Activated CD8-positive, alpha-beta memory T cell treated with anti-CD3 and anti-CD28 coated beads, Interleukin-2, amount 50 U/mL, for 1 hour (primary cell): Measurements from ENCODE around the gene NEUROD2.

Experiments
- DNase-seq: peaks from one replicate; pipeline ENCODE4 v3.0.0-alpha.2; 2020; ENCODE audit errors: extremely low read depth

NEUROD2 gene

DNA sequence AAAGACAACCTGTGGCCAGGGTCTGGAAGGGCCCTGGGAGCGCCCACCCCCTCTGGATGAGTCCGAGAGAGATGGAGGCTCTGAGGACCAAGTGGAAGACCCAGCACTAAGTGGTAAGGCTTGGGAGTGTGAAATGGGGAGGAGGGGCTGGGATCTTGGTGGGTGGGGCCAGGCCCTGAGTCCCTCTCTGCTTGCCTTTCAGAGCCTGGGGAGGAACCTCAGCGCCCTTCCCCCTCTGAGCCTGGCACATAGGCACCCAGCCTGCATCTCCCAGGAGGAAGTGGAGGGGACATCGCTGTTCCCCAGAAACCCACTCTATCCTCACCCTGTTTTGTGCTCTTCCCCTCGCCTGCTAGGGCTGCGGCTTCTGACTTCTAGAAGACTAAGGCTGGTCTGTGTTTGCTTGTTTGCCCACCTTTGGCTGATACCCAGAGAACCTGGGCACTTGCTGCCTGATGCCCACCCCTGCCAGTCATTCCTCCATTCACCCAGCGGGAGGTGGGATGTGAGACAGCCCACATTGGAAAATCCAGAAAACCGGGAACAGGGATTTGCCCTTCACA is 28.0 kb upstream of the NEUROD2 start:
- no peak for DNase-seq

DNA sequence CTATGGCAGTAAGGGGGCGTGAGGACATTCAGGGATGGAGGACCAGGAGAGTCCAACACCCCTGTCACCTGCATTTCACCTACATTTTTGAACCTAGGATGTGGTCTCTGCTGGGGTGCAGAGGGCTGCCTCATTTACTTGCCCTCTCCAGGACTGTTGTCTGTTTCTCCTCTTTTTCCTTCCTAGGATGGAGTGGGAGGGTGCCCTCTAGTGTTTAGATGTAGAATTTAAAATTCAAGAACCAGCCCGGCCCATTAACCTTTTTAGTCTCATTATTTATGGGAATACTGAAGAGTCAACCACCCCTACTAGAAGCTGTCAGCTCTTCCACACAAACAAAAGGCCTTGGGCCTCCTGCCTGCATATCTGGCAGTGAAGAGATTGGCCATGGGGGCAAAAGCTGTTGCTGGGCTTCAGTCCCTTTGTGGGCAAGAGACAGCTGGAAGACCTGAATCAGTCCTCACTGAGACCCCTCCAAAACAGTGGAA is 26.7 kb upstream of the NEUROD2 start:
- no peak for DNase-seq

DNA sequence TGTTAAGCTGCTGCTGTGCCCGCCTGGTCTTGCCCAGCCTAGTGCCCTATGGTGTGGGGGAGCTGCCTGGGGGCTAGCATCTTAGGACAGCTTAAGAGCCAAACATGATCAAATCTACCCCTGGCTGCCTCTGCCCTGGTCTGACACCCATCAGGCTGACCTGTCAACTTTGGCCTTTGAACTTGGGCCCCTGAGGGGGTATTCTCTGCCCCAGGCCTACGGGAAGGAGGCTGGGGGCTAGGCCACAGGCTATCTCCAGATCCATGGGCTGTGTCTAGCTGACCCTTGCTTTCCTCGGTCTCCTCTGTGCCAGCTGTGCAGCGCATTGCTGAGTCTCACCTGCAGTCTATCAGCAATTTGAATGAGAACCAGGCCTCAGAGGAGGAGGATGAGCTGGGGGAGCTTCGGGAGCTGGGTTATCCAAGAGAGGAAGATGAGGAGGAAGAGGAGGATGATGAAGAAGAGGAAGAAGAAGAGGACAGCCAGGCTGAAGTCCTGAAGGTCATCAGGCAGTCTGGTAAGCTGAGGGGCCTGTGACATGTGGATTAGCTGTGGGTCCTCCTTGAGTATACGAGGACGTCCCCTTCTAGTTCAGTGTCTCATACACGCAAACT is 26.0 kb upstream of the NEUROD2 start:
- DNase-seq = no peak

DNA sequence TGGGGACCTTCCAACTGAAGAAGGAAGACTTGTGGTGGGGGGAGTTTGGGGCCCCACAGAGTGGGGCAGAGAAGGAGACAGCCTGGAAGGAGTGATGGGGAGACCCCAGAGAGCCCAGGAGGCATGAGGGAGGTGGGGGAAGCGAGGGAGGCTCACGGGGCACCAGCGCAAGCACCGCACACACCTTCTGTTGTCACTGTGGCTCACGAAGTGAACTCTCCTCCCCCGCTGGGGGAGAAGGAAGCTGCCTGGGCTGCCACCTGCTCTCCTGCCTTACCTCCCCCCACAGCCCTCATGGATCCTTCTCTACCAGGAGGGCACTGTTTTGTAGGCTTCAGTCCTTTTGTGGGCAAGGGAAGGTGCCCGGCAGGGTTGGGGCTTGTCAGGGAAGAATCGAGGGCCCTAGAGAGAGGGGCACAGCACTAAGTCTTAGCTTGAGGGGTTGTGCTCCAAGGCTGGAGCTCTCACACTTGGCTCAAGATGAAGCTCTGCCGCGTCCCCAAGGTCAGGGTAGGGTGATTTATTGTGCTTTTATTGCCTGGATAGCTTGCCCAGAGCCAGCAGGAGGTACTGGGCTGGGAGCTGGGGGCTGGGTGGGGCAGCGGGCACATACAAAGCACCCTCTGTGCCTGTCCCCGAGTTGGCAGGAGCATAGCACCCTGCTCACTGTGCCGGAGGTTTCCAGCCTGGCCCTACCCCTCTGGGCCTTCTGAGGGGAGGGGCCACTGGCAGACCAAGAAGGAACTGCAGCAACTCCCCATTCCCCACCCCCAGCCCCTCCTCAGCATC is 24.6 kb upstream of the NEUROD2 start:
- DNase-seq = no peak

DNA sequence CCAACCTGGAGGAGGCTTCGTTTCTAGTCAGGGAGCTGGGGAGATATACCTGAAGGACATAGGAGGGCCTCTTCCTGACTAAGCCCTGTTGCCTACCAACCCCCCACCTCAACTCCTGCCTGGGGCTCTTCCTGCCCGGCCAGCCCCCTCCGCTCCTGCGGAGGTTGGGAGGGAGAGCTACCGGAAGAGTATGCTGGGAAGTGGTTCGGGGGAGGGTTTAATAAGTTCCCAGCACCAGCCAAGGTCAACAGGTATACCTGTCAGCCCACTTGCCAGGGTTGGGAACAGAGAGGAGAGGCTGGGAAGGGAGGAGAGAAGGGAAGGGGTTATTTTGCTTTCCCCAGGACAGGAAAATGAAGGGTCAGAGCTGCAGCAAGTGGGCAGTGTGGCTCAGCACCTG is 23.7 kb upstream of the NEUROD2 start:
- no peak for DNase-seq

DNA sequence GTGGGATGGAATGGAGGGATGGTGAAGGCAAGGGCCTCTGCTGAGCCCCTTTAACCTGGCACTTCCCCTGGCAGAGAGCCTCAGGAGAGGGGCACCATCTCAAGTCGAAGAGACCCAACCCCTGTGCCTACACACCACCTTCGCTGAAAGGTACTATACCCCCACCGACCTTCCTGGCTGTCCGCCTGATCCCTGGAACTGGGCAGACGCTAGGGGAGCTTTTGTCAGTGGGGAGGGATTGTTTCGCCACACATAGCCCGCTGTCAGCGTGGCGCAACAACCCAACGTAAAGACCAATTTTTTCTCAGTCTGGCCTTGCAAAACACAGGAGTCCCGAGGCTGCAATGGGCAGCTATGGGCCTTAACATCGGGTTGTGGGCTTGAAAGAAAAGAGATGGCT is 22.2 kb upstream of the NEUROD2 start:
- no peak for DNase-seq

DNA sequence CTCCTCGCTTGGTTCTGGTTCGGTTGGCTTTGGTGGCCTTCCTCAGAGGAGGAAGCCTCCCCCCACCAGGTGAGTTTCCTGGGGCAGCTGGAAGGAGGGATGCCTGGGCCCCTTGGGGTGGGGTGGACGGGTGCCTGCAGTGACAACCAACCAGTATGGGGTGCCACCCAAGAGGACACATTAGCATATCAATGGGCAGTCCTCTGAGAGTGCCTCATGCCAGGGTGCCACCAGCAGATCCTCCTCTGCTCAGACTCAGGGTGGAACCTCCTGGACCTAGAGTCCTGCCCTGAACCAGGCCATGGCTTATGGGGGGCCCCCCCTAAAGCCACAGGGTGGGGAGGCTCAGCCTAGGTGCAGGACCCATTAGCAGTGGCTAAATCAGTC is 21.8 kb upstream of the NEUROD2 start:
- DNase-seq = no peak

DNA sequence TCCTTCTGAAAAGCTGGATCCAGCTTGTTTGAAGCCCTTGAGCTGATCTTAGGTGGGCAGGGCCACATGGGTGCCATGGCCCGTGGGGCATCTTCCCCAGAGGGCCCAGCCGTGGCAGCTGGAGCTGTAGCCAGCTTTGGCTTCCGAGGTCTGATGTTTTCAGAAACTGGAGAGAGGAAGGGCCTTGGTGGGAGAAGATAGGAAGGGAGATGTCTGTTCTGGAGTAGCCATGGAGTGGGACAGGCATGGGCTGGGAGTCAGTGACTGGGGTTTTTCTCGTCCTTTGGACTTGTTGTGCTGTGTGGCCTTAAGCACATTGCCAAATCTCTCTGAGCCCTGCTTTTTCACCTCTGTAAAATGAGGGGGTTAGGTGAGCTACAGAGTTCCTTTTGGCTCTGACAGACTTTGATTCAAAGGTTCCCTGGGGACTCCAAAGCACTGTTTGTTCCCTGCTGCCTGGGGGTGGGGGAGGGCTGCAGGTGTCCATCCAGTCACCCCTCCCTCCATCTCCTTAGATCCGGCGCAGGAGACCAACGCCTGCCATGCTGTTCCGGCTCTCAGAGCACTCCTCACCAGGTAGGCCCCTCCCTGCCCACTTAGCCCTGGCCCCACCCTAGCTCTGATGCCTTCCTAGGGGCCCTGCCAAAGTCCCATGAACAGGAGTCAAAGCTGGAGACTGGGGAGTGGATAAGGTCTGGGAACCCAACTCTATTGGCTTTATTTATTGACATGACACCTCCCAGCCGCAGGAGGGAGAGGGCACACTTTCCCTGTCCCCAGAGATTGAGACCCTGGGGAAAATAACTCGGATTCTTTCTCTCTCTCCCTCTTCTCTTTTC is 21.2 kb upstream of the NEUROD2 start:
- no peak for DNase-seq

DNA sequence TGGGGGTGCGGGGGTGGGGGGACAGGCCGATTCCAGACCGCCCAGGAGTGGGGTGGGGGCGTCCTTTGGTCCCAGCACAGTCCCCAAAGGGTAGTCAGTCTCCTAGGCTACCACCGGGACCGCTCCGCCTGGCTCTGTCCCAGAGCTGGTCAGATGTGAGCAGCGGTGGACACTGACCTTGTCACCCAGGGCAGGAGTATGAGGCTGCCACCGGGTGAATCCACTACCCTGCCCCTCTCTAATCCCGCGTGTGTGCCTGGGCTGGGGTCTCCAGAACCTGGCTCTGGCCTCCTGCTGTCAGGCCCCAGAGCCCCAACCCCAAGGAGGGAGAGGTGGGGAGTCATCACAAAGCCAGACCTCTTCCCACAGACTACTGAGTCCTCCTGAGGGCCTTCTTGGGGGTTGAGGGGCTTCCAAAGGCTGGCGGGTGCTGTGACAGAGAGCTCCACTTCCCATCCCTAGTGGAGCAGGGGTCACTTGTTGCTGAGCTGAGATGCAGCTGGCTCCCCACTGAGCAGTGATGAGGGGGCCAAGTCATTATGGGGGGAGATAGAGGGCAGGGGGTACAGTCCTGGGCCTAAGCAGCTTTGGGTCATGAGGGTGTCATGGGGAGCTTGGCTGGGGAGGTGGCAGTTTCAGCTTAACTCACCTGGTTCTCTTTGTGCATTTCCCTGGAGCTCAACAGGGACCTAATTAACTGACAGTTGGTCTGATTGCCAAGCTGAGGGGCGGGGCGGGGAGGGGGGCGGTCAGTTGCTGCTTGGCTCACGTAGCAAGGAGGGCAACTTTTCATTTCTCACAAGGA is 20.2 kb upstream of the NEUROD2 start:
- DNase-seq = no peak

DNA sequence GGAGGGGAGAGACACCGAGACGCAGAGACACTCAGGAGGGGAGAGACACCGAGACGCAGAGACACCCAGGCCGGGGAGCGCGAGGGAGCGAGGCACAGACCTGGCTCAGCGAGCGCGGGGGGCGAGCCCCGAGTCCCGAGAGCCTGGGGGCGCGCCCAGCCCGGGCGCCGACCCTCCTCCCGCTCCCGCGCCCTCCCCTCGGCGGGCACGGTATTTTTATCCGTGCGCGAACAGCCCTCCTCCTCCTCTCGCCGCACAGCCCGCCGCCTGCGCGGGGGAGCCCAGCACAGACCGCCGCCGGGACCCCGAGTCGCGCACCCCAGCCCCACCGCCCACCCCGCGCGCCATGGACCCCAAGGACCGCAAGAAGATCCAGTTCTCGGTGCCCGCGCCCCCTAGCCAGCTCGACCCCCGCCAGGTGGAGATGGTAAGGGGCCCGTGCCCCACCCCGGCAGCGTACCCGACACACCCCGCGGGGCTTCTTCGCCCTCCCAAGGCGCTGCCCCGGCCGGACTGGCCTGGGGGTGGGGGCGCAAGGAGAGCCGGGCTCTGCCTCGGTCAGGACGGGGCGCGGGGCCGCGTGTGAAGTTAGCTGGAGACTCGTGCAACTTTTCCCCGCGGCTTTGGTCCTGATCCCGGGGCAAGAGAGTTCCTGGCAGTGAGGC is 19.5 kb upstream of the NEUROD2 start:
- DNase-seq = no peak

DNA sequence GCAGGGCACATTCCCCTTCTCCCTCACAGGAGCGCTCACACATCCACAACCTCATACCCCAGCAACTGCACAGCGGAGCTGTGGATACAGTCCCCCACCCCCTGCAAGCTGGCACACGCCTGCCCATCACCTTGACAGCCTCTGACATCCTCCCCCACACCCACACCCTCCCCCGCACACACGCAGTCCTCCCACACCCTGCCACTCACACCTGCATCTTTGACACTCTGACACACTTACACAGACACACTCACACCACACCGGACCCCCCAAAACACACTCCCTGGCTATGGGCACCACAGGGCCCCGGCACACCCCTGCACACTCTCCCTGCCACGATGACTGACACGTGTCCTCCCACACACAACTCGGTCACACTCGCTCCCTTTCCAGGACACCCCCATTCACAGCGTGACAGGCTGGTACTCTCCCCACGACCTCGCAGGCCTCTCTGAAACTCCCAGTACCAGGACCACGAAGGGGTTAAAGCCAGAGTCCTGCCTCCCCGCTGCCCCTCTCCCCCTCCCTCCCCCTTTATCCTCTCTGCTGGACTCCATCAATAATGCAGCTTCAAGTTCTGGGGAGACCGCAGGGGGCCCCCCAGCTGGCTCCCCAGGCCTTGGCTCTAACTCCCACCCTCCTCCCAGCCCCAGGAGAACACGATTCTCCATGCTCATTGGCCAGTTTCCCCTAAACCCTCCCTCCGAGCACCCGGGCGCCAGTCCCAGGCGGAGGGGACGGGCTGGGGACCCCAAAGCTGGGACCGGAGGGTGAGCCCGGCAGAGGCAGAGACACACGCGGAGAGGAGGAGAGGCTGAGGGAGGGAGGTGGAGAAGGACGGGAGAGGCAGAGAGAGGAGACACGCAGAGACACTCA is 18.7 kb upstream of the NEUROD2 start, which contains the start of gene PPP1R1B:
PPP1R1B (plus strand) TSS at position 782 of the 876 bp plus-strand sequence. CDS start 441 bp downstream, outside the sequence.
- no peak for DNase-seq

DNA sequence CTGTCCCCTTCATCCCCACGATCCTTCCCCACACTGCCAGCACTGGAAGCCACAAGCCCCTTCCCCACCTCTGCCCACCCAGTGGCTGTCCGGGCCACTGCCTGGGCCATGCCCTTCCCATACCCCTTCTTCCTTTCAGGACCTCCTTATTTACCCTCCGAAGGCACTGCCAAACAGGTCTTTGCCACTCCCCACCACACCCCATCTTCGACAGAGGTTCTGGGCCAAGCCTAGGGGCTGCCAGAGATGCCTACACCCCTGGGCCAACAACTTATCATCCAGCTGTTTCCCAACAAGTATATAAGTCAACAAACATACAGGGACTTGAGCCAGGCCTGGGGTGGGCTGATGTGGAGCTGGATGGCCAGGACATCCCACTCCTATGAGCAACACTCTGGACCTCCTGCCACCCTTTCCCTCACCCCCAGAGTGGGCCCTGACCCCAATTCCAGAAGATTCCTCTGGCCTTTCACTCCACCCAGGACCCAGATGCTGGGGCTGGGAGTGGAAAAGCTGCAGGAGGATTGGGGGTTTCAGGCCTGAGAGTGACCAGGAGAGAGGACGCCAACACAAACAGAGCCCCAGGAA is 17.6 kb upstream of the NEUROD2 start:
- no peak for DNase-seq

DNA sequence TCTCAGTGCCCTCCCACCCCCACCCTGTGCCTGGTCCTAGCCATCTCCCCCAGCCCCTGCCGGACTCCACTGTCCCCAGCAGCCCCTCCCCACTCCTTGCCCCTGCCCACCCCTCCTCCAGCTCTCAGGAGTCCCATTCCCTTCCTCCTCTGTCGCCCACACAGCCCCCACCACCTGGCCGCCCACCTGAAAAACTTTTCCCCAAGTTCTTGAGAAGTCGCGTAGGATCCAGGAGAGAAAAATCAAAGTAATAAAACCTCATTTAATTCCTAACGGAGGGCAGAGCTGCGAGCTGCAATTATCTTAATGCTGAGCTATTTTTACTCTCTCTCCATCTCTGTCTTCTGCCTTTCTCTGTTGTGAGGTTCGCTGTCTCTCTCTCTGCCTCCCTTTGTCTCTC is 16.6 kb upstream of the NEUROD2 start:
- no peak for DNase-seq

DNA sequence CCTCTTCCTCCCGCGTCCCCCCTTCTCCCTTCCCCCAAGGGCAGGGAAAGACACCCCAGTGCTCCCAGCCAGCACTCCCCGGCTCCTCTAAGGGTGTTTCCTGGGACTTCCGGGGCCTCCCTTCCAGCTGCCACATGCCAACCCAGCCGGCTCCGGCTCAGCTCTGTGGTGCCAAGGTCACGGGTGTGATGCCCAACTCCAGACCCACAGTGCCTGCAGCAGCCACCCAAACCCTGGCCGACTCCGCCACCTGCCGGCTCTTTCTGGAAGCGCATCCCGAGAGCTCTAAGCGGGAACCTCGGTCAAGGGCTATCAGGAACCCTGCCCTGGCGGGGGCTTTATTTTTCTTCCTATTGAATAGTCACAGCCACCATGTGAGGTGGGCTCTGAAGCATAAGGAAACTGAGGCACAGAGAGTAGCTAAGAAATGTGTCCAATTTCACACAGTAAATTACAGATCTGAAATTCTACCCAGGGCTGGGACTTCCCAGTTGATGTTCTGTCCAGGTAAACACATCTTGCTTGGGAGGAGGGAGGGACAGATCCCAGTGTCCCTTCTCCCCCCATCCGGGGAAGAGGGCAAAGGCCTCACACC is 15.7 kb upstream of the NEUROD2 start:
- peak; percentile 50 for DNase-seq

DNA sequence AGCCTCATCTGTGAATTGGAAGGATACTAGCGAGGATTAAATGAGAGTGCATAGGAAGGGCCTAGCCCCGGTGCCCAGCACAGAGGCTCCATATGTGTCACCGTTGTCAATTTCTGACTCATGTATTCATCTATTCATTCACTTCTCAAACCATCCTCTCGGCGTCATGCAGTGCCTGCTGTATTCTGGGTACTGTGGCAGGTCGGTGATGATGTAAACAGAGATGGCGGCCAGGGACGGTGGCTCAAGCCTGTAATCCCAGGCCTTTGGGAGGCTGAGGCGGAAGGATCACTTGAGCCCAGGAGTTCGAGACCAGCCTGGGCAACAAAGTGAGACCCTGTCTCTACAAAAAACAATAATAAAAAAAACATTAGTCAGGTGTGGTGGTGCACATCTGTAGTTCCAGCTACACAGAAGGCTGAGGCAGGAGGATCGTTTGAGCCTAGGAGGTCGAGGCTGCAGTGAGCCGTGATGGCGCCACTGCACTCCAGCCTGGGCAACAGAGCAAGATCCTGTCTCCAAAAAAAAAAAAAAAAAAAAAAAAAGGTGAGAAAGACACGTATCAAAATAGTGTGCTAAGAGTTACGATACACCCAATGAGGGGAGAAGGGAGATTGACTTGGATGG is 14.8 kb upstream of the NEUROD2 start:
- DNase-seq = no peak

DNA sequence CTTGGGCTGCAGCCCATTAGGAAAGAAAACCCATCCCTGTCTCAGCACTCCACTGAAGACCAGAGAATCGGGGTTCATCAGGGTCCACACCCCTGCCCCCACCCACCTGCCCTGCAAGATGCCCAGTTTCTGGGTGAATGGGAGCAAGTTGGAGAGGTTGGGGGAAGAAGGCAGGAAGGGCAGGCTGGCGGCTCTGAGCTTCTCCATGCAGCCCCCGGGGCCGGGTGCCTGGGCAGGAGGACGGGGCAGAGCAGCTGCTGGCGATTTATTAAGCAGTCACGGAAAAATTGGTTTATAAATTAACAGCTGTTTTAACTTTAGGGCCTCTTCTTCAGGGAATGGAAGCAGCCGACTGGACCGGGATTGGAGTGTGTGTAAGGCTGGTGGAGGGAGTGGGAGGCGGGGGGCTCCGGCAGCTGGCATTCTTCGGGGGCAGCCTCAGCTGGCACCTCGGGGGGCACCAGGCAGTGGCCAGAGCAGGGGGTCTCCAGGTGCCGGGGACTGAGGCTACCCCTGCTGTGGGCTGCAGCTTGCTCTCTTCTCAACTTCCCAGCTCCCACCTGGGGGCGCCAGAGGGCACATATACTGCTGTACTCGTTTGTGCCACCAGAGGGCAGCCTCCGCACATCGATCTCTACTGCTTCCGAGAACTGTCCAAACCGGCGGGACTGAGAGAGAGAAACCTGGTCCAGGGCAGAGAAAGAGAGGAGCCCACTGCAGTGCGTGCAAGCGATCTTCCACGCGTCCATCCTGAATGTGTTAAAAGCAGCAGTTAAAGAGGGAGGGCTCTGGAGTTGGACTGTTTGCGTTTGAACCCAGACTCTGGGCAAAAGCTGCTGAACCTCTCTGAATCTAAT is 14.0 kb upstream of the NEUROD2 start:
- peak; percentile 63 for DNase-seq

DNA sequence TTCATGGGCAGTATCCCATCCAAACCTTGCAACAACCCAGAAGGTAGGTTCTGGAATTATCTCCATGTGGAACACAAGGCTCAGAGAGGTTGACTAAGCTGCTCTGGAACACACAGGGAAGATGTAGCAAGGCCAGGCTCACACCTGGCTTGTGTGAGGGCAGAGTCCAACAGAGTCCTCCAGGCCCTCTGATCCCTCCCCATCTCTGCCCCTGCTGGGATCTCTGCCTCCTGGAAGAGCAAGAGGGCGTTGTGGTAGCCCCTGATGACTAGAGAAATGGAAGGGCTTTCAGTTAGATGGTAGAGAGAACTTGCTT is 12.0 kb upstream of the NEUROD2 start:
- DNase-seq = no peak
